Measurements from ENCODE around the gene DDAH1.

- TF ChIP-seq POLR2A (IDR thresholded peaks at IDR 0.05; ENCODE audit: low read depth, low read length) (no peak), POLR2AphosphoS5 (IDR thresholded peaks at IDR 0.05; ENCODE audit: low read depth, low read length) (no peak), TAF1 (IDR thresholded peaks at IDR 0.05; ENCODE audit: borderline replicate concordance, low read depth, low read length) (no peak)
Observed at GRCh38 chr1:85356130-85356529, 108.8 kb downstream of the DDAH1 start.
